Activated T-cell treated with anti-CD3 and anti-CD28 coated beads for 24 hours (primary cell): ENCODE results near the gene NBPF4.
"Not testable (repeated sequence)": the region's sequence is repeated elsewhere in the genome, so short reads cannot be mapped to it uniquely, and the experiment has no call there.

Source experiments
- DNase-seq: peaks from one replicate; pipeline ENCODE4 v3.0.0-alpha.2; 2020; ENCODE audit warnings: low read depth

Gene NBPF4

GRCh38 chr1:108243976-108244375, at the start of gene NBPF4:
Gene NBPF4, minus strand, starts transcription at chr1:108244076. Its CDS starts 315 bp downstream, at chr1:108243761.
- DNase-seq, result not testable (repeated sequence)

DNA sequence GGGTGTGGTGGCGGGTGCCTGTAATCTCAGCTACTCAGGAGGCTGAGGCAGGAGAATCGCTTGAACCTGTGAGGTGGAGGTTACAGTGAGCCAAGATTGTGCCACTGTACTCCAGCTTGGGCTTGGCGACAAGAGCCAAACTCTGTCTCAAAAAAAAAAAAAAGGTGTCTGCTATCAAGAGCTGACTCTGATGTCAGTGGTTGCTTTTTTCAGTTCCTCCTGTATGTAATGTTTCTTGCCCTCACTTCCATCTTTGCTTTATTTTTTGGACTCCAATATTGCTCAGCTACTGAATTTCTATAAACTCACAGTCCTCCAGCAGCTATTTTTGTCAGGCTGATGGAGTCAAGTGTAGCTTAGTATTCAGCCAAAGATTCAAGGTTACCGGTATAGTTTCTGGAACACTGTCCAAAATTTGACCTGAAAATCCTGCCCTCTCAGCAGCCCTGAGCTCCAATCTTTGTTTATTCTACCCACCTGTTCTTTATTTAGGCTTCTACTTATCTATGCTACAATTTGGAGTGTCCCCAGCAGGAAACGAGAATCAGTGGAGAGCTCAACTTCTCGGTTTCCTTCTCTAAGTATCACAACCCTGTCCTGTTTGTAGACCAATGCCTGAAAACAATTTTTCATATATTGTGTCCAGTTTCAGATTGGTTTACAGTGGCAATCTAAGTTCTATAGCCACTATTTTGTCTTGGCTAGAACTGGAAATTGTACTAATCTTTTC, 38.8 kb upstream of the NBPF4 start:
- DNase-seq, result not testable (repeated sequence)

- not testable (repeated sequence) for DNase-seq
These were observed 28.8 kb upstream of the NBPF4 start for GRCh38 chr1:108272485-108273327.

DNA sequence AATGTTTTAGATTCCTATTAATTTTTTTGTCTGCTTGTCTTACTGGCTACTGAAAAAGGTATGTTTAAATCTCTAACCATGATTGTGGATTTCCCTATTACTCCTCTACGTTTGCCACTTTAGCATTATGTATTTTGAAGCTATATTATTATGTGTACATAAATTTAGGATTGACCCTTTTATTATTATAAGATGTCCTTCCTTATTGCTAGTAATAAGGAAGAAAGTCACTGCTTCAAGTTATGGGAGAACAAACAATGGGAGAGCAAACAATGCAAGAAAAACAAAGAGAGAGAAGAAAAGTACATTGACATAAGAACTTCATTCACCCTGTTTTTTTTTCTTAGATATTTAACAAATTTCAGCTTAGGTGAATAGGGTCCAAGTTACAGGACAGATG, 23.2 kb upstream of the NBPF4 start:
- DNase-seq, result not testable (repeated sequence)

DNA sequence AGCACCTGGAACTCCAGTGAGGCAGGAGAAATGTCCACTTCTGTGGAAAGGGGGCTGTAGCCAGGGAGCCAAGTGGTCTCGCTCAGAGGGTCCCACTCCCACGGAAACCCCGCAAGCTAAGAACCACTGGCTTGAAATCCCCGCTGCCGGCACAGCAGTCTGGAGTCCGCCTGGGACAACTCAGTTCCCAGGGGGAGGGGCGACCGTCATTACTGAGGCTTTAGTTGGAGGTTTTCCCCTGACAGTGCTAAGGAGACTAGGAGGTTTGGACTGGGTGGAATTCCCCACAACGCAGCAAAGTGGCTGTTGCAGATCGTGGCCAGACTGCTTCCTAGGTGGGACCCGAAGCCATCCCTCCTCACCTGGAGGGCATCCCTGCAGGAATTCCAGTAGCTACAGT, 18.1 kb upstream of the NBPF4 start:
- not testable (repeated sequence) for DNase-seq

- not testable (repeated sequence) for DNase-seq
These were observed 17.6 kb upstream of the NBPF4 start for GRCh38 chr1:108261519-108261918.

- DNase-seq, result not testable (repeated sequence)
These were observed 16.8 kb upstream of the NBPF4 start for GRCh38 chr1:108260578-108261259.

DNA sequence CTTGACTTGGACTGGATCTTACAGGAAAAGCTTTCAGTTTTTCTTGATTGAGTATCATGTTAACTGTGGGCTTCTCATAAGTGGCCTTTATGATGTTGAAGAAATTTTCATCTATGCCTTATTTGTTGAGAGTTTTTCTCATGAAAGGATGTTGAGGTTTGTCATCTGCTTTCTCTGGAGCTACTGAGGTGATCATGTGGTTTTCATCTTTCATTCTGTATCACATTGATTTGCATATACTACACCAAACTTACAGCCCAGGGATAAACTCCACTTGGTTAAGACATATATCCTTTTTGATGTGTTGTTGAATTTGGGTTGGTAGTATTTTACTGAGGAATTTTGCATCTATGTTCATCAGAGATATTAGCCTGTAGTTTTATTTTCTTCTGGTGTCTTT, 11.6 kb upstream of the NBPF4 start:
- DNase-seq, result not testable (repeated sequence)

GRCh38 chr1:108239426-108239825, 4.5 kb downstream of the NBPF4 start:
- DNase-seq, result not testable (repeated sequence)

GRCh38 chr1:108235308-108235707, 8.6 kb downstream of the NBPF4 start:
- DNase-seq, result not testable (repeated sequence)

- not testable (repeated sequence) for DNase-seq
These were observed 11.7 kb downstream of the NBPF4 start for GRCh38 chr1:108232183-108232582.

- not testable (repeated sequence) for DNase-seq
These were observed 13.9 kb downstream of the NBPF4 start for GRCh38 chr1:108229976-108230375.

DNA sequence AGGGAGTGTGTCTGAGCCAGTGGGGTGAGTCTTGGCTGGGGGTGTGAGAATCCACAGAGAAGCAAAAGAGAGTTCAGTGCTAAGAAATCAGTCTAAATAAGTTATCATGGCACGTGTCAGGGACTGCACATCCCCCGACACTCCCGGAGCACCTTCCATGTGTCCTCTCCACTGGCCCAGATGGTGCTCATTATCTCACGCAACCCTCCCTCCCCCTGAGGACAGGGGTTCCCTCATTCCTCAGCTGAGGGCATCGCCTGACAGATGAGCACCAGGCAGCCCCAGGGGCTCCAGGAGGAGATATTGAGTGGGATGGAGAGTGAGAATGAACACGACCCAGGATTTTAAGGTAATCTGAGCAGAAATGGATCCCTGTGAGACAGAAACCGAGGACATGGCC, 16.1 kb downstream of the NBPF4 start:
- DNase-seq, result not testable (repeated sequence)

GRCh38 chr1:108226855-108227254, 17.0 kb downstream of the NBPF4 start:
- DNase-seq, result not testable (repeated sequence)

- DNase-seq, result not testable (repeated sequence)
These were observed 20.6 kb downstream of the NBPF4 start for GRCh38 chr1:108223226-108223625.

GRCh38 chr1:108217515-108218174, 26.2 kb downstream of the NBPF4 start:
- DNase-seq, result not testable (repeated sequence)

DNA sequence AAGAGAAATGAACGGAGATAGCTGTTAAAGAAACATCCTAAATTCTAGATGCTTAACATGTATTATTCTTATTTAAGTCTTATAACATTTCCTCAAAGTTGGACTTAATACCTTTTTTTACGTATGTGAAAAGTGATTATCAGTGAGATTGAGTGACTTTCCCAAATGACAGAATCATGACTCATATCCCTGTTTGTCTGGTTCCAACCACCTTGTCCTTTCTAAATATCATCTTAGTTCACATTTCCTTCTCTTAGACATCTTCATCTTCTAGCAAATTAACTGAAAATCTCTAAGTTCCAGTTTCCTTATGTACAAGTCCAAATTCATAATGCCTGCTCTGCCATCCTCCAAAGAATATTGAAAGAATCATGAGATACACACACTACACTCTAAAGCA, 26.9 kb downstream of the NBPF4 start:
- not testable (repeated sequence) for DNase-seq

DNA sequence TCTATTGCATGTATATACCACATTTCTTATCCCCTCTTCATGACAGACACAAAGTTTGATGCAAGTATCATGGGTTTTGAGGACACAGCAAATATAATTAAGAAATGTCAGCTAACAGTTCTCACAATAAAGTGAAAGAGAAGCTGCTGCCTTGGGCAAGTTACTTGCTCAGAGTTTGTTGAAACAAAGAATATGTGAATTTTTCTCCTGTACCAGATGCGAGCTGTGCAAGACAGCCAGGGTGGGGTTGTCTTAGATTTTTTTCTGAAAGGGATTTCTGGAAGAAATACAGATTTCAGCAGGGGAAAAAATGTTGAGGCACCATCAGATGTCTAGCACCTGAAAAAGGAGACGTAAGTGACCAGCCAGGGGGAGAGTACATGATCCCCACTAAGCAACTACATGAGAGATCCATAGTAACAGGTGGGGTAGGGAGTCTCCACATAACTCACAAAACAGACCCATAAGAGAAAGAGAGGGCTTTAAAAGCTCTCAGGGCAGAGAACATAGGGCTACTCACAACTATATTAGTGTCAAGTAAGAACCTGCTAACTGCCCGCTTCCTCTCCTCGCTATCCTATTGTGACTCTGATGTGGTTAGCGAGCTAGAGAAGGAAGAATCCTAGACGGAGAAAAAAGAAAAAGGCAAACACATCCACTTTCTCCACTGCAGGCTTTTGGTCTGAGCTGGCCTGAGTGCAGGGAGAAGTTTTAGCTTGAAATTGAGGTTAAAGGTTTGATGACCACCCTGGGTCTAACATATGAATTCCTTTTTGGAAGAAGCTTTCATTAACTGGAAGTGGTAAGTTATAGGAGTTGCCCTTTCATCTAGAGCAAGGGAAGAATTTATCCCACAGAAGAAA, 27.6 kb downstream of the NBPF4 start:
- not testable (repeated sequence) for DNase-seq

DNA sequence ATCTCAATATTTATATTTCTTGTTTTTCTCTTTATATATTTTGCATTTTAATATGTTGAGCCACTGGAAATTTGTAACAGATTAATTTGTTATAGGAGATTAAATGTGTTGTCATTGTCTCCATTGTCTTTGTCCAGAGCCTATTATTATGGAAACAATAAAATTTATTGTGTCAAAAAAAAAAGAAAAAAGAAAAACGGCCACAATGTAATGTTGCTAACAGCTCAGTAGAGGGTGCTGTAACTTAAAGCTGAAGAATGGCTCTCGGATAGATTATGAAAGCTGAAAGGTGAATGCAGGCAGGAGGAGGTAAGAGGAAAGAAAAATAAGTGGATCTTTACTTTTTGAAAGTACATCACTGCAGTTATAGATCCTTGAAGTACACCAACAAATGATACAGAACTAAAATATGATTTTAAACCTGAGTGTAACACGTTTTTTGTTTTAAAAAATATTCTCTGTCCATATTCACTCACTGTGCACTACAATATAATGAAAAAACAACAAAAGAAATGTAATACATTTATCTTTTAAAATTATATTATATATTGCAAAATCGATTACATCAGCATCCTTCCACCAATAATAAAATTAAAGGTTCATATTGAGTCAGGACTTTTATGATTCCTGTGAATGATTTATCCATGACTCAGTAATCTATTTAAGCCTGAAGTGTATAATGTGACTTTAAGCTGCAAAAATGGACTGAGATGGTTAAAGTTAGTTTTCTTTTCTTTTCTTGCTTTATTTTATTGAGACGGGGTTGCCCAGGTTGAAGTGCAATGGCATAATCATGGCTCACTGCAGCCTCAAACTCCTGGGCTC, 29.0 kb downstream of the NBPF4 start:
- DNase-seq, result not testable (repeated sequence)

DNA sequence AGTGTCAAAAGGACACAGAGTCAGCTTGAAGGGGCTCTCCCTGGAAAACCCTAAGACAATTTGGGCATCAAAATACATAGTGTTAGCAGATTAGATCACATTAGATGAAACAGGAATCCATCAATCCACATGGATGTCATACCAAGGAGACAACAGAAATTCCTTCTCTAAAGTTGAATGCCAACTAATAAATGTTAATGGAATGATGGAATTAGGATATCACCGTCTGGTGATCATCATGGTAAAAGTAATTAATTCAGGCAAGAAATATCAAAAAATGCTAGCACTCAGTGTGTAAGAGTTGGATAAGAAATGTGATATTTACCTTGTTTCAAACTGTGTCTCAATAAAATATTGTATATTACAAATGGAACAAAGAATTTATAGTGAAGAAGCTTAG, 32.9 kb downstream of the NBPF4 start:
- DNase-seq, result no peak
